ENCODE data around the gene SLC9A9.

Gene SLC9A9

GRCh38 chr3:143847787-143848631 is at the start of gene SLC9A9:
SLC9A9 (minus strand) TSS chr3:143848468; CDS start chr3:143848322, 146 bp downstream.
- no peak for DNase-seq
- Histone ChIP-seq H3K27ac (no peak within 1 kb of the TSS), H3K9me3 (ENCODE audit: severe bottlenecking) (no peaks in the 10 kb centered on the region), H3K27me3 (ENCODE audit: insufficient read depth, low read depth, severe bottlenecking) (no peaks in the 10 kb centered on the region), H3K36me3 (no peaks in the 10 kb centered on the region), H3K4me3 (ENCODE audit: low read depth, low read length) (no peak within 1 kb of the TSS; the same call in 1 of the 2 replicates)
- no peak for TF ChIP-seq CTCF (IDR thresholded peaks at IDR 0.05; ENCODE audit: low read depth, low read length)

- no peaks in the 10 kb centered on the region for H3K36me3 ChIP-seq
Measured at GRCh38 chr3:143897576-143898295, 49.5 kb upstream of the SLC9A9 start.

GRCh38 chr3:143896486-143896885 is 48.2 kb upstream of the SLC9A9 start:
- no peak for DNase-seq
- H3K4me3 ChIP-seq (ENCODE audit: low read depth, low read length), result no peak overlapping the region
- H3K36me3 ChIP-seq, result no peaks in the 10 kb centered on the region
- no peaks in the 10 kb centered on the region for H3K9me3 ChIP-seq (ENCODE audit: severe bottlenecking)
- H3K27ac ChIP-seq, result no peak overlapping the region
- no peaks in the 10 kb centered on the region for H3K27me3 ChIP-seq (ENCODE audit: insufficient read depth, low read depth, severe bottlenecking)
- no peak for TF ChIP-seq CTCF (IDR thresholded peaks at IDR 0.05; ENCODE audit: low read depth, low read length)

More at GRCh38 chr3:143897576-143898295, 49.5 kb upstream of the SLC9A9 start:
- Histone ChIP-seq H3K4me3 (ENCODE audit: low read depth, low read length) (no peak overlapping the region), H3K9me3 (ENCODE audit: severe bottlenecking) (no peaks in the 10 kb centered on the region), H3K27ac (no peak overlapping the region), H3K27me3 (ENCODE audit: insufficient read depth, low read depth, severe bottlenecking) (no peaks in the 10 kb centered on the region)
- DNase-seq, result no peak
- TF ChIP-seq CTCF (IDR thresholded peaks at IDR 0.05; ENCODE audit: low read depth, low read length), result no peak

GRCh38 chr3:143895805-143896204 is 47.5 kb upstream of the SLC9A9 start:
- Histone ChIP-seq H3K9me3 (ENCODE audit: severe bottlenecking) (no peaks in the 10 kb centered on the region), H3K27ac (no peak overlapping the region), H3K36me3 (no peaks in the 10 kb centered on the region), H3K4me3 (ENCODE audit: low read depth, low read length) (no peak overlapping the region), H3K27me3 (ENCODE audit: insufficient read depth, low read depth, severe bottlenecking) (no peaks in the 10 kb centered on the region)
- TF ChIP-seq CTCF (IDR thresholded peaks at IDR 0.05; ENCODE audit: low read depth, low read length), result no peak
- no peak for DNase-seq

GRCh38 chr3:143888846-143889245 is 40.6 kb upstream of the SLC9A9 start:
- Histone ChIP-seq H3K9me3 (ENCODE audit: severe bottlenecking) (no peaks in the 10 kb centered on the region), H3K27me3 (ENCODE audit: insufficient read depth, low read depth, severe bottlenecking) (no peaks in the 10 kb centered on the region), H3K4me3 (ENCODE audit: low read depth, low read length) (no peak overlapping the region), H3K36me3 (no peaks in the 10 kb centered on the region), H3K27ac (no peak overlapping the region)
- TF ChIP-seq CTCF (IDR thresholded peaks at IDR 0.05; ENCODE audit: low read depth, low read length), result no peak
- DNase-seq, result no peak
